Panc1 (cell line): ENCODE results near the gene SULT2B1. TPM values are rescaled to one million over a fixed set of nuclear protein-coding genes. Genes with fewer than 3 reads are reported as not detected.
"Not testable (repeated sequence)": the region's sequence is repeated elsewhere in the genome, so short reads cannot be mapped to it uniquely, and the experiment has no call there.

Source experiments
- ATAC-seq: fragments of 200-7000 bp; cut with Tn5 transposase; 2 replicates; pipeline ENCODE4 v1.9.1; 2020; ENCODE audit warnings: mild to moderate bottlenecking, moderate library complexity
- BruUV-seq: library from RNA; stranded (reverse); fragments of 400-500 nt; replicated peaks from 2 replicates; lab custom pipeline; 2021; lab: Mats Ljungman, UMichigan
- CTCF ChIA-PET: fragments of 300-600 bp; sonication (Branson Sonifier 250); formaldehyde crosslinking; loops from one replicate; lab custom pipeline; 2022; ENCODE audit warnings: antibody characterized with exemption; lab: Charles Lee
- POLR2A ChIA-PET: fragments of 300-600 bp; sonication (Branson Sonifier 250); formaldehyde crosslinking; loops from one replicate; lab custom pipeline; 2022; ENCODE audit warnings: antibody characterized with exemption; lab: Charles Lee
- DNase-seq: peaks from one replicate; pipeline ENCODE4 v3.0.0-alpha.2; 2010; ENCODE audit warnings: low read depth, low spot score
- H3K27ac ChIP-seq: 2 replicates; pipeline ENCODE4 v1.5.1; 2011; ENCODE audit warnings: mild to moderate bottlenecking, low read length, inconsistent platforms
- H3K27me3 ChIP-seq: fragments of 200-500 bp; sonication (Bioruptor generic); 2 replicates; pipeline ENCODE4 v1.6.0; 2014; ENCODE audit warnings: low read length, inconsistent platforms; ENCODE audit not compliant: control insufficient read depth, insufficient read depth
- H3K36me3 ChIP-seq: fragments of 200-500 bp; sonication (Bioruptor generic); 2 replicates; pipeline ENCODE4 v1.5.1; 2014; ENCODE audit warnings: inconsistent platforms, mild to moderate bottlenecking, low read length, moderate library complexity; ENCODE audit not compliant: control insufficient read depth, insufficient read depth
- H3K4me1 ChIP-seq: 2 replicates; pipeline ENCODE4 v1.5.1; 2011; ENCODE audit warnings: inconsistent platforms, mild to moderate bottlenecking, low read length, moderate library complexity; ENCODE audit not compliant: control insufficient read depth, insufficient read depth
- H3K4me3 ChIP-seq, 2 experiments: 2 replicates each; pipeline ENCODE4 v1.5.1; 2011 to 2012; ENCODE audit warnings: low read depth in 2 of 2, low read length in 2 of 2, mild to moderate bottlenecking in 2 of 2, inconsistent platforms in 1 of 2, moderate library complexity in 1 of 2
- H3K9me3 ChIP-seq: fragments of 200-500 bp; sonication (Bioruptor generic); 2 replicates; pipeline ENCODE4 v1.5.1; 2014; ENCODE audit warnings: low read depth, mild to moderate bottlenecking, inconsistent platforms, low read length, moderate library complexity; ENCODE audit not compliant: control insufficient read depth, insufficient read depth
- POLR2AphosphoS5 ChIP-seq: IDR thresholded peaks from 2 replicates; pipeline ENCODE4 v1.6.1; 2012; ENCODE audit warnings: mild to moderate bottlenecking, low read depth, low read length, moderate library complexity
- SIN3A ChIP-seq: IDR thresholded peaks from 2 replicates; pipeline ENCODE4 v1.6.1; 2012; ENCODE audit warnings: low read depth, mild to moderate bottlenecking, low read length, moderate library complexity, borderline replicate concordance; ENCODE audit not compliant: insufficient read depth
- TCF7L2 ChIP-seq: IDR thresholded peaks from 2 replicates; pipeline ENCODE4 v1.6.1; 2011; ENCODE audit warnings: mild to moderate bottlenecking, low read depth, low read length, inconsistent platforms
- in situ Hi-C: cut with HindIII; loops from 2 replicates; pipeline ENCODE4 v1.10.0; 2016; ENCODE audit warnings: low sequenced_read_pairs, low pct_unique_long_range_greater_than_20kb
- intact Hi-C: fragments of 100-400 bp; cut with micrococcal nuclease; formaldehyde crosslinking; loops from one replicate; pipeline ENCODE4 v1.10.0; 2022; ENCODE audit not compliant: unreplicated experiment
- total RNA-seq: library from RNA; stranded (reverse); gene quantifications from one replicate; pipeline ENCODE4 v1.2.1, GENCODE V29; 2021; ENCODE audit not compliant: unreplicated experiment
- TF ChIP-seq, protein P1 (sequence below): fragments of 450-650 bp; IDR thresholded peaks from 2 replicates; pipeline ENCODE4 v1.5.1; 2017; ENCODE audit warnings: mild to moderate bottlenecking
- TF ChIP-seq, protein P2 (sequence below), 2 experiments: IDR thresholded peaks; 2 replicates each; pipeline ENCODE4 v1.6.1; 2011 to 2012; ENCODE audit warnings: low read depth in 2 of 2, control low read depth in 1 of 2, low read length in 1 of 2, mild to moderate bottlenecking in 1 of 2, moderate library complexity in 1 of 2; ENCODE audit not compliant: insufficient read depth in 1 of 2

The SULT2B1 gene
- total RNA-seq, 1 experiment from 2014 or later: 3.6 TPM

DNA sequence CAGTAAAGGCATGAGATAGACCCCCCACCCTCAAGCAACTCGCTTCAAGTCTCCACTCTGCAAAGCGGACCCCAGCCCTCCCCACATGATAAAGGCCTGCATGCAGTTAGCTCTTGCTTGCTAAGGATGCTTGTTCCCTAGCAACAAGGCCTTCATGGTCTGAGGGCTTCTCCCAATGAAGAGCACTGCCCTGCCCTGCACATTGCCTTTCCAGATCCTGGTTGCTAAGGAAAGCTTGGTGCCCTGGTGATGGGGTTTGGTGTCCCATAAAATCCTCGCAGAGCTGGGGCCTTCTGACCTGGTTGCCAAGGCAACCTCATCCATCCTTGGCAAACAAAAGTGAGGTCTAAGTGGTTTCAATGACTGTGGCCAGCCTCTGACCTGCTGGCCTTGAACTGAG, 79.3 kb downstream of the SULT2B1 start:
- ChIA-PET POLR2A (interaction anchor here (0.6 kb wide), 1 partner anchor 15 kb away, joined by 3 read pairs; no protein-coding TSS in a partner anchor), CTCF (no interaction called here)
- Histone ChIP-seq H3K27me3 (no peaks in the 10 kb centered on the region), H3K27ac (no peak overlapping the region), H3K4me3 (no peak overlapping the region), H3K36me3 (no peaks in the 10 kb centered on the region), H3K4me1 (peaks cover 23% of the 10 kb centered on the region), H3K9me3 (no peaks in the 10 kb centered on the region)
- intact Hi-C loops (no loop called here), in situ Hi-C loops (no loop called here)
- DNase-seq (no peak), ATAC-seq (no peak)
- no TSS peak for BruUV-seq
- no peak for TF ChIP-seq SIN3A

DNA sequence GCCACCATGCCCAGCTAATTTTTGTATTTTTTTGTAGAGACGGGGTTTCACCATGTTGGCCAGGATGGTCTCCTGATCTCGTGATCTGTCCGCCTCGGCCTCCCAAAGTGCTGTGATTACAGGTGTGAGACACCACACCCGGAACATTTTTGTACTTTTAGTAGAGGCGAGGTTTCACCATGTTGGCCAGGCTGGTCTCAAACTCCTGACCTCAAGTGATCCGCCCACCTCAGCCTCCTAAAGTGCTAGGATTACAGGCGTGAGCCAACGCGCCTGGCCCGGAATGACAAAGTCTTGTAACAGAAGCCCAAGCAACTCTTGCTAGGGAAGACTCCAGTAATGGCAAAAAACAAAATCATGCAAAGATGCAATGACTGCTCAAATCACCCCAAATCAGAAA, 80.3 kb downstream of the SULT2B1 start:
- BruUV-seq, ATAC-seq, H3K4me3 ChIP-seq, DNase-seq, intact Hi-C loops, in situ Hi-C loops, H3K27ac ChIP-seq, H3K36me3 ChIP-seq, CTCF ChIA-PET, H3K9me3 ChIP-seq, H3K27me3 ChIP-seq: not testable (repeated sequence)
- POLR2A ChIA-PET: interaction anchor here (0.6 kb wide), 1 partner anchor 254 kb away, joined by 5 read pairs; no protein-coding TSS in a partner anchor
- peaks cover 23% of the 10 kb centered on the region for H3K4me1 ChIP-seq

DNA sequence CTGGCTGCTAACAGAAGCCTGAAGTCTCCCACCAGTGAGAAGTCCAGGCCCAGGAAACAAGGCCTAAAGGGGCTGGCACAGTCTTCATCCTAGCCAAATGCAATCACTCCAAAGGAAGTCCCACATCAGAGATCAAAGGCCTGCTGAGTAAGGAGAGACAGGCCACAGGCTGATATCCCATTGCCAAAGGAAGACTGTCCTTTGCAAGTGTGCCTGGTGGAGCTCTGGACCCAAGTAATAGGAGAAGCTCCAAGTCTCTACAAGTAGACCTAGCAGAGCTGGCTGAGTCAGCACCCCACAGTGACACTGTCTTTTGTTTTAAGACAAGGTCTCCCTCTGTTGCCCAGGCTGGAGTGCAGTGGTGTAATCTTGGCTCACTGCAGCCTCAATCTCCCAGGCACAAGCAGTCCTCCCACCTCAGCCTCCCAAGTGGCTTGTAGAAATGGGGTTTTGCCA, 80.7 kb downstream of the SULT2B1 start:
- intact Hi-C loops (no loop called here), in situ Hi-C loops (no loop called here)
- no peak for ATAC-seq
- ChIA-PET POLR2A (interaction anchor here (0.6 kb wide), 1 partner anchor 254 kb away, joined by 5 read pairs; no protein-coding TSS in a partner anchor), CTCF (no interaction called here)
- H3K27me3 ChIP-seq: no peaks in the 10 kb centered on the region
- H3K27ac ChIP-seq: peak overlapping the region; percentile 96; the same call in 1 of the 2 replicates
- H3K9me3 ChIP-seq: no peaks in the 10 kb centered on the region
- TF ChIP-seq TCF7L2 (peak; percentile 56; the same call in 1 of the 2 replicates), POLR2AphosphoS5 (no peak)
- H3K36me3 ChIP-seq: no peaks in the 10 kb centered on the region; the same call in 1 of the 2 replicates
- BruUV-seq: no TSS peak
- H3K4me3 ChIP-seq: no peak overlapping the region
- peaks cover 23% of the 10 kb centered on the region for H3K4me1 ChIP-seq
- DNase-seq: no peak

DNA sequence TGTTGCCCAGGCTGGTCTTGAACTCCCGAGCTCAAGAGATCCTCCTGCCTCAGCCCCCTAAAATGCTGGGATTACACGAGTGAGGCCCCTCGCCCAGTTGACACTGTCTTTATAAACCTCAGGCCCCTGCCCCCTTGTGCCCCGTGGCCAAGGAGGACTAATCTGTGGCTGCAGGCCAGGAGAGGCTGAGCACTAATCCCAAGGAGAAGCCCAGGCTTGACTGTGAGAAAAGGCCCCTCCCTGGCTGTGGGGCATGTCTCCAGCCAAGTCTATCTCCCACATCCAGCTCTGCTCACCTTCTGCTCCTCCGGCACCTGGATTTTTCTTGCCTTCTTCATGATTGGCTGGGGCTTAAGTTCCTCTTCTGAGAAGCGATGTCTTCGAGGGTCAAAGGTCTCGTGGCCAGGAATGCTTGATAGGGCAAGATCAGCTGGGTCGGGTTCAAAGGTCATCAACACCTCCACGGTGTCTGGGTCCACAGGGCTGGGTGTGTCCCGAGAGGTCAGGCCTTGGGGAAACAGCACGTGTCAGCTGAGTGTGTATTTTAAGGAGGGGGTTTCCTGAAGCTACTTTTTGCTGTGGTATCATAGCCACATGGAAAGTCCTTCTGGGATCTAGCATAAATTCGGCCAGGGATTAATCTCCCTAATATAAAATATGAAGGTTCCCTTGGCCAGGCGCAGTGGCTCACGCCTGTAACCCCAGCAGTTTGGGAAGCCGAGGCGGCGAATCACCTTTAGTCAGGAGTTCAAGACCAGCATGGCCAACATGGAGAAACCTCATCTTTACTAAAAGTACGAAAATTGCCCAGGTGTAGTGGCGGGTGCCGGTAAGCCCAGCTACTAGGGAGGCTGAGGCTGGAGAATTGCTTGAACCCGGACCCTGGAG, 81.4 kb downstream of the SULT2B1 start:
- Histone ChIP-seq H3K4me1 (peaks cover 25% of the 10 kb centered on the region), H3K36me3 (no peaks in the 10 kb centered on the region; the same call in 1 of the 2 replicates), H3K9me3 (no peaks in the 10 kb centered on the region), H3K27me3 (no peaks in the 10 kb centered on the region), H3K4me3 (peak overlapping the region in 1 of 2 experiments; percentile 10; a peak in 2 of 4 replicates), H3K27ac (peak overlapping the region; percentile 96)
- no peak for DNase-seq
- ChIA-PET CTCF (no interaction called here), POLR2A (interaction anchor here (0.6 kb wide), 1 partner anchor 253 kb away, joined by 5 read pairs; no protein-coding TSS in a partner anchor)
- BruUV-seq: no TSS peak
- TF ChIP-seq POLR2AphosphoS5: no peak
- TF ChIP-seq, protein P1, sequence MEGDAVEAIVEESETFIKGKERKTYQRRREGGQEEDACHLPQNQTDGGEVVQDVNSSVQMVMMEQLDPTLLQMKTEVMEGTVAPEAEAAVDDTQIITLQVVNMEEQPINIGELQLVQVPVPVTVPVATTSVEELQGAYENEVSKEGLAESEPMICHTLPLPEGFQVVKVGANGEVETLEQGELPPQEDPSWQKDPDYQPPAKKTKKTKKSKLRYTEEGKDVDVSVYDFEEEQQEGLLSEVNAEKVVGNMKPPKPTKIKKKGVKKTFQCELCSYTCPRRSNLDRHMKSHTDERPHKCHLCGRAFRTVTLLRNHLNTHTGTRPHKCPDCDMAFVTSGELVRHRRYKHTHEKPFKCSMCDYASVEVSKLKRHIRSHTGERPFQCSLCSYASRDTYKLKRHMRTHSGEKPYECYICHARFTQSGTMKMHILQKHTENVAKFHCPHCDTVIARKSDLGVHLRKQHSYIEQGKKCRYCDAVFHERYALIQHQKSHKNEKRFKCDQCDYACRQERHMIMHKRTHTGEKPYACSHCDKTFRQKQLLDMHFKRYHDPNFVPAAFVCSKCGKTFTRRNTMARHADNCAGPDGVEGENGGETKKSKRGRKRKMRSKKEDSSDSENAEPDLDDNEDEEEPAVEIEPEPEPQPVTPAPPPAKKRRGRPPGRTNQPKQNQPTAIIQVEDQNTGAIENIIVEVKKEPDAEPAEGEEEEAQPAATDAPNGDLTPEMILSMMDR: no peak
- TF ChIP-seq TCF7L2: no peak
- TF ChIP-seq SIN3A: no peak
- TF ChIP-seq, protein P2, sequence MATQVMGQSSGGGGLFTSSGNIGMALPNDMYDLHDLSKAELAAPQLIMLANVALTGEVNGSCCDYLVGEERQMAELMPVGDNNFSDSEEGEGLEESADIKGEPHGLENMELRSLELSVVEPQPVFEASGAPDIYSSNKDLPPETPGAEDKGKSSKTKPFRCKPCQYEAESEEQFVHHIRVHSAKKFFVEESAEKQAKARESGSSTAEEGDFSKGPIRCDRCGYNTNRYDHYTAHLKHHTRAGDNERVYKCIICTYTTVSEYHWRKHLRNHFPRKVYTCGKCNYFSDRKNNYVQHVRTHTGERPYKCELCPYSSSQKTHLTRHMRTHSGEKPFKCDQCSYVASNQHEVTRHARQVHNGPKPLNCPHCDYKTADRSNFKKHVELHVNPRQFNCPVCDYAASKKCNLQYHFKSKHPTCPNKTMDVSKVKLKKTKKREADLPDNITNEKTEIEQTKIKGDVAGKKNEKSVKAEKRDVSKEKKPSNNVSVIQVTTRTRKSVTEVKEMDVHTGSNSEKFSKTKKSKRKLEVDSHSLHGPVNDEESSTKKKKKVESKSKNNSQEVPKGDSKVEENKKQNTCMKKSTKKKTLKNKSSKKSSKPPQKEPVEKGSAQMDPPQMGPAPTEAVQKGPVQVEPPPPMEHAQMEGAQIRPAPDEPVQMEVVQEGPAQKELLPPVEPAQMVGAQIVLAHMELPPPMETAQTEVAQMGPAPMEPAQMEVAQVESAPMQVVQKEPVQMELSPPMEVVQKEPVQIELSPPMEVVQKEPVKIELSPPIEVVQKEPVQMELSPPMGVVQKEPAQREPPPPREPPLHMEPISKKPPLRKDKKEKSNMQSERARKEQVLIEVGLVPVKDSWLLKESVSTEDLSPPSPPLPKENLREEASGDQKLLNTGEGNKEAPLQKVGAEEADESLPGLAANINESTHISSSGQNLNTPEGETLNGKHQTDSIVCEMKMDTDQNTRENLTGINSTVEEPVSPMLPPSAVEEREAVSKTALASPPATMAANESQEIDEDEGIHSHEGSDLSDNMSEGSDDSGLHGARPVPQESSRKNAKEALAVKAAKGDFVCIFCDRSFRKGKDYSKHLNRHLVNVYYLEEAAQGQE (IDR thresholded peaks at IDR 0.05; ENCODE audit: insufficient read depth in 1 of 2, low read depth in 2 of 2, low read length in 1 of 2): no peak
- in situ Hi-C loops: no loop called here
- ATAC-seq: no peak
- intact Hi-C loops: no loop called here
